ENCODE measurements around the gene UBE2E1.
A peak's percentile ranks its signal among the peaks of the same experiment; 100 is the strongest.
"Not testable (repeated sequence)": the region's sequence is repeated elsewhere in the genome, so short reads cannot be mapped to it uniquely, and the experiment has no call there.

The UBE2E1 gene

GRCh38 chr3:23822559-23822958 lies 16.8 kb downstream of the UBE2E1 start:
- no peak for DNase-seq (ENCODE audit: low spot score)

- DNase-seq (ENCODE audit: low spot score), result no peak
Observed at GRCh38 chr3:23823620-23824019, 17.9 kb downstream of the UBE2E1 start.

GRCh38 chr3:23824699-23825444 lies 19.1 kb downstream of the UBE2E1 start:
- no peak for DNase-seq (ENCODE audit: low spot score)

- DNase-seq (ENCODE audit: low spot score), result no peak
Observed at GRCh38 chr3:23825802-23826201, 20.0 kb downstream of the UBE2E1 start.

GRCh38 chr3:23826382-23827064 lies 20.8 kb downstream of the UBE2E1 start:
- no peak for DNase-seq (ENCODE audit: low spot score)

GRCh38 chr3:23829242-23829934 lies 23.6 kb downstream of the UBE2E1 start:
- DNase-seq (ENCODE audit: low spot score), result peak; percentile 69

- no peak for DNase-seq (ENCODE audit: low spot score)
Observed at GRCh38 chr3:23830869-23831484, 25.2 kb downstream of the UBE2E1 start.

- no peak for DNase-seq (ENCODE audit: low spot score)
Observed at GRCh38 chr3:23831517-23832394, 26.0 kb downstream of the UBE2E1 start.

GRCh38 chr3:23832523-23832922 lies 26.8 kb downstream of the UBE2E1 start:
- DNase-seq (ENCODE audit: low spot score), result no peak

- peak; percentile 53 for DNase-seq (ENCODE audit: low spot score)
Observed at GRCh38 chr3:23834082-23834870, 28.5 kb downstream of the UBE2E1 start.

- DNase-seq (ENCODE audit: low spot score), result no peak
Observed at GRCh38 chr3:23835087-23835486, 29.3 kb downstream of the UBE2E1 start.

- DNase-seq (ENCODE audit: low spot score), result no peak
Observed at GRCh38 chr3:23835802-23836201, 30.0 kb downstream of the UBE2E1 start.

GRCh38 chr3:23836536-23837230 lies 30.9 kb downstream of the UBE2E1 start:
- no peak for DNase-seq (ENCODE audit: low spot score)

- no peak for DNase-seq (ENCODE audit: low spot score)
Observed at GRCh38 chr3:23837286-23837685, 31.5 kb downstream of the UBE2E1 start.

- DNase-seq (ENCODE audit: low spot score), result no peak
Observed at GRCh38 chr3:23837691-23838090, 31.9 kb downstream of the UBE2E1 start.

GRCh38 chr3:23840521-23840920 lies 34.8 kb downstream of the UBE2E1 start:
- no peak for DNase-seq (ENCODE audit: low spot score)

GRCh38 chr3:23843869-23844268 lies 38.1 kb downstream of the UBE2E1 start:
- no peak for DNase-seq (ENCODE audit: low spot score)

- DNase-seq (ENCODE audit: low spot score), result no peak
Observed at GRCh38 chr3:23845326-23846216, 39.8 kb downstream of the UBE2E1 start.

GRCh38 chr3:23849462-23849861 lies 43.7 kb downstream of the UBE2E1 start:
- DNase-seq (ENCODE audit: low spot score), result not testable (repeated sequence)
